ENCODE measurements around the gene CIZ1. TPM values are rescaled to one million over a fixed set of nuclear protein-coding genes. Genes with fewer than 3 reads are reported as not detected.
"Not testable (repeated sequence)": the region's sequence is repeated elsewhere in the genome, so short reads cannot be mapped to it uniquely, and the experiment has no call there.

The CIZ1 gene
- total RNA-seq, 2 donors from 2014 or later: 161 to 203 TPM

- Mint-ChIP-seq H3K27me3 (ENCODE audit: low read depth) (no peaks in the 10 kb centered on the region), H3K36me3 (ENCODE audit: insufficient read depth in 2 of 2) (peaks cover 4 to 13% of the 10 kb centered on the region in 2 donors), H3K4me1 (ENCODE audit: low read depth) (peaks cover 36% of the 10 kb centered on the region), H3K9me3 (no peaks in the 10 kb centered on the region), H3K27ac (peak overlapping the region; percentile 99), H3K4me3 (peak overlapping the region; percentile 98 to 100)
- ATAC-seq (replicated peaks in 1 of 2): peak in 1 of 2 donors; percentile 60
- no peak for DNase-seq
These were observed 611 bp downstream of the CIZ1 start for GRCh38 chr9:128190516-128191405.

- Mint-ChIP-seq H3K4me3 (peak overlapping the region; percentile 98 to 100), H3K27me3 (ENCODE audit: low read depth) (no peaks in the 10 kb centered on the region), H3K27ac (peak overlapping the region; percentile 47), H3K4me1 (ENCODE audit: low read depth) (peaks cover 36% of the 10 kb centered on the region), H3K9me3 (no peaks in the 10 kb centered on the region), H3K36me3 (ENCODE audit: insufficient read depth in 2 of 2) (peaks cover 4 to 13% of the 10 kb centered on the region in 2 donors)
- ATAC-seq (replicated peaks in 1 of 2) (no peak), DNase-seq (no peak)
These were observed 1.4 kb downstream of the CIZ1 start for GRCh38 chr9:128190013-128190412.

- Mint-ChIP-seq H3K27me3 (ENCODE audit: low read depth) (no peaks in the 10 kb centered on the region), H3K27ac (no peak overlapping the region), H3K36me3 (ENCODE audit: insufficient read depth in 2 of 2) (peaks cover 4 to 15% of the 10 kb centered on the region in 2 donors), H3K9me3 (no peaks in the 10 kb centered on the region), H3K4me3 (peak overlapping the region in 1 of 2 donors; percentile 3), H3K4me1 (ENCODE audit: low read depth) (peaks cover 41% of the 10 kb centered on the region)
- no peak for ATAC-seq (replicated peaks in 1 of 2)
- no peak for DNase-seq
These were observed 3.2 kb downstream of the CIZ1 start for GRCh38 chr9:128188209-128188608.

GRCh38 chr9:128187361-128187760, 4.0 kb downstream of the CIZ1 start:
- ATAC-seq (replicated peaks in 1 of 2): no peak
- Mint-ChIP-seq H3K9me3 (no peaks in the 10 kb centered on the region), H3K4me1 (ENCODE audit: low read depth) (peaks cover 41% of the 10 kb centered on the region), H3K4me3 (no peak overlapping the region), H3K36me3 (ENCODE audit: insufficient read depth in 2 of 2) (peaks cover 4 to 15% of the 10 kb centered on the region in 2 donors), H3K27me3 (ENCODE audit: low read depth) (no peaks in the 10 kb centered on the region), H3K27ac (no peak overlapping the region)
- no peak for DNase-seq

- Mint-ChIP-seq H3K27ac (no peak overlapping the region), H3K4me3 (no peak overlapping the region)
These were observed 5.1 kb downstream of the CIZ1 start for GRCh38 chr9:128185979-128186965.

GRCh38 chr9:128182893-128183588, 8.3 kb downstream of the CIZ1 start:
- Mint-ChIP-seq H3K27me3 (ENCODE audit: low read depth) (no peaks in the 10 kb centered on the region), H3K27ac (no peak overlapping the region)
- ATAC-seq (replicated peaks in 1 of 2): no peak

More at GRCh38 chr9:128185979-128186965, 5.1 kb downstream of the CIZ1 start:
- ATAC-seq (replicated peaks in 1 of 2) (no peak), DNase-seq (no peak)
- Mint-ChIP-seq H3K27me3 (ENCODE audit: low read depth) (no peaks in the 10 kb centered on the region), H3K36me3 (ENCODE audit: insufficient read depth in 2 of 2) (peaks cover 4 to 15% of the 10 kb centered on the region in 2 donors), H3K9me3 (no peaks in the 10 kb centered on the region), H3K4me1 (ENCODE audit: low read depth) (peaks cover 36% of the 10 kb centered on the region)

GRCh38 chr9:128181480-128181879, 9.9 kb downstream of the CIZ1 start:
- H3K27me3 Mint-ChIP-seq (ENCODE audit: low read depth); H3K4me1 Mint-ChIP-seq (ENCODE audit: low read depth); H3K4me3 Mint-ChIP-seq; H3K9me3 Mint-ChIP-seq; ATAC-seq (replicated peaks in 1 of 2); DNase-seq; H3K27ac Mint-ChIP-seq: not testable (repeated sequence)
- peaks cover 10 to 17% of the 10 kb centered on the region in 2 donors for H3K36me3 Mint-ChIP-seq (ENCODE audit: insufficient read depth in 2 of 2)

More at GRCh38 chr9:128182893-128183588, 8.3 kb downstream of the CIZ1 start:
- peaks cover 10% of the 10 kb centered on the region for H3K4me1 Mint-ChIP-seq (ENCODE audit: low read depth)
- no peaks in the 10 kb centered on the region for H3K9me3 Mint-ChIP-seq
- peaks cover 12 to 21% of the 10 kb centered on the region in 2 donors for H3K36me3 Mint-ChIP-seq (ENCODE audit: insufficient read depth in 2 of 2)
- H3K4me3 Mint-ChIP-seq: no peak overlapping the region
- no peak for DNase-seq

GRCh38 chr9:128180447-128180846, 10.9 kb downstream of the CIZ1 start:
- Mint-ChIP-seq H3K4me1 (ENCODE audit: low read depth) (peaks cover 6% of the 10 kb centered on the region), H3K9me3 (no peaks in the 10 kb centered on the region), H3K27ac (no peak overlapping the region), H3K27me3 (ENCODE audit: low read depth) (no peaks in the 10 kb centered on the region), H3K4me3 (no peak overlapping the region), H3K36me3 (ENCODE audit: insufficient read depth in 2 of 2) (peaks cover 10 to 17% of the 10 kb centered on the region in 2 donors)
- DNase-seq: no peak
- ATAC-seq (replicated peaks in 1 of 2): no peak

GRCh38 chr9:128180001-128180400, 11.4 kb downstream of the CIZ1 start:
- DNase-seq (no peak), ATAC-seq (replicated peaks in 1 of 2) (no peak)
- no peak overlapping the region for H3K4me3 Mint-ChIP-seq
- peaks cover 6% of the 10 kb centered on the region for H3K4me1 Mint-ChIP-seq (ENCODE audit: low read depth)
- no peaks in the 10 kb centered on the region for H3K9me3 Mint-ChIP-seq
- no peak overlapping the region for H3K27ac Mint-ChIP-seq
- no peaks in the 10 kb centered on the region for H3K27me3 Mint-ChIP-seq (ENCODE audit: low read depth)
- H3K36me3 Mint-ChIP-seq (ENCODE audit: insufficient read depth in 2 of 2): peaks cover 10 to 17% of the 10 kb centered on the region in 2 donors

- DNase-seq: no peak
- ATAC-seq (replicated peaks in 1 of 2): no peak
- Mint-ChIP-seq H3K36me3 (ENCODE audit: insufficient read depth in 2 of 2) (peaks cover 10 to 15% of the 10 kb centered on the region in 2 donors), H3K27ac (no peak overlapping the region), H3K4me3 (no peak overlapping the region), H3K9me3 (no peaks in the 10 kb centered on the region), H3K27me3 (ENCODE audit: low read depth) (no peaks in the 10 kb centered on the region), H3K4me1 (ENCODE audit: low read depth) (peaks cover 2% of the 10 kb centered on the region)
These were observed 12.5 kb downstream of the CIZ1 start for GRCh38 chr9:128178806-128179431.

- Mint-ChIP-seq H3K27me3 (ENCODE audit: low read depth) (no peaks in the 10 kb centered on the region), H3K36me3 (ENCODE audit: insufficient read depth in 2 of 2) (peaks cover 10 to 15% of the 10 kb centered on the region in 2 donors), H3K27ac (no peak overlapping the region), H3K4me3 (no peak overlapping the region), H3K4me1 (ENCODE audit: low read depth) (no peaks in the 10 kb centered on the region), H3K9me3 (no peaks in the 10 kb centered on the region)
- no peak for DNase-seq
- no peak for ATAC-seq (replicated peaks in 1 of 2)
These were observed 15.6 kb downstream of the CIZ1 start for GRCh38 chr9:128175726-128176125.

GRCh38 chr9:128175102-128175563, 16.2 kb downstream of the CIZ1 start:
- Mint-ChIP-seq H3K27me3 (ENCODE audit: low read depth) (no peaks in the 10 kb centered on the region), H3K9me3 (no peaks in the 10 kb centered on the region), H3K27ac (peak overlapping the region; percentile 6), H3K4me3 (no peak overlapping the region), H3K4me1 (ENCODE audit: low read depth) (no peaks in the 10 kb centered on the region), H3K36me3 (ENCODE audit: insufficient read depth in 2 of 2) (peaks cover 8 to 13% of the 10 kb centered on the region in 2 donors)
- no peak for ATAC-seq (replicated peaks in 1 of 2)
- no peak for DNase-seq
